Ovary (tissue), 1 donor: ENCODE results near the gene ANXA5.

Source experiments
- EP300 ChIP-seq: sonication (generic); formaldehyde crosslinking; IDR thresholded peaks from one replicate; pipeline ENCODE4 v1.6.1; 2017; ENCODE audit warnings: antibody characterized with exemption
- POLR2A ChIP-seq: fragments of 450-650 bp; IDR thresholded peaks from one replicate; pipeline ENCODE4 v1.6.1; 2017; ENCODE audit warnings: antibody characterized with exemption, mild to moderate bottlenecking, moderate library complexity

DNA sequence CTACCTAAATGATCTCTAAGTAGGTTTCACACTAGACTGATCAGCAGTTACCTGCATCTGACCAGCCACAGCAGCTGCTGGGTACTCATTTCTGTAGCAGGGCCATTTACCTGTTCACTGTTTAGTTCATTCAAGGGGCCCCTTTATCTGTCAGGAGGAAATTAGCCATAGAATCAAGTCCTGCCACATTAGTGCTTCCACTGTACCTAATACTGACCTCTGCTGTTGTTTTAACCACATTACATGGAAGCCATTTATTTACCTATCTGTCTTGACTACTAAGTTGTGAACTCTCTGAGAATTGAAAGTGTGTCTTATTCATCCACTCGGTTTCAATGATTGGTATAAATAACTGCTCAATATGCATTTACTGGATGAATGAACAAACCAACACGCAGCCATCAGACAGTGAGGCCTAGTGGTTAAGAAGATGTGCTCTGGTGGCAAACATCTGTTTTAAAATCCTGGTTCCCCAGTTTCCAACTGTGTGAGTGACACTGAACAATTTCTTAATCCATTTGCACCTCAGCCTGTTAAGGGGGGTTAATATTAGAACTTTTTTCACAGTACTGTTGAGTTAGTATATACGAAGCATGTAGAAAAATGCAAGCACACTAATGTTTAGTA lies 30.0 kb upstream of the ANXA5 start:
- TF ChIP-seq POLR2A: no peak
- no peak for TF ChIP-seq EP300
